HG03354 (cell line): ENCODE data around the gene PGAM1.
"Not testable (repeated sequence)": the region's sequence is repeated elsewhere in the genome, so short reads cannot be mapped to it uniquely, and the experiment has no call there.

Experiments
- ATAC-seq: cut with Tn5 transposase; IDR thresholded peaks from one replicate; pipeline ENCODE4 v1.9.1; 2021; ENCODE audit warnings: mild to moderate bottlenecking; ENCODE audit not compliant: unreplicated experiment, poor library complexity, severe bottlenecking

Gene PGAM1

GRCh38 chr10:97454330-97455036, 28.5 kb downstream of the PGAM1 start:
- ATAC-seq: no peak

GRCh38 chr10:97456034-97456685, 30.2 kb downstream of the PGAM1 start:
- no peak for ATAC-seq

GRCh38 chr10:97456686-97457065, 30.7 kb downstream of the PGAM1 start:
- no peak for ATAC-seq

GRCh38 chr10:97459111-97459510, 33.1 kb downstream of the PGAM1 start:
- ATAC-seq: no peak

GRCh38 chr10:97459933-97460332, 33.9 kb downstream of the PGAM1 start:
- ATAC-seq: no peak

GRCh38 chr10:97462309-97462708, 36.3 kb downstream of the PGAM1 start:
- no peak for ATAC-seq

- ATAC-seq: no peak
These were observed 37.6 kb downstream of the PGAM1 start for GRCh38 chr10:97463363-97464132.

- no peak for ATAC-seq
These were observed 38.2 kb downstream of the PGAM1 start for GRCh38 chr10:97464226-97464625.

GRCh38 chr10:97465982-97466381, 40.0 kb downstream of the PGAM1 start:
- no peak for ATAC-seq

- no peak for ATAC-seq
These were observed 40.8 kb downstream of the PGAM1 start for GRCh38 chr10:97466755-97467154.

GRCh38 chr10:97468162-97468561, 42.2 kb downstream of the PGAM1 start:
- no peak for ATAC-seq

- ATAC-seq: not testable (repeated sequence)
These were observed 42.8 kb downstream of the PGAM1 start for GRCh38 chr10:97468781-97469180.

GRCh38 chr10:97474918-97475317, 48.9 kb downstream of the PGAM1 start:
- no peak for ATAC-seq

- no peak for ATAC-seq
These were observed 50.1 kb downstream of the PGAM1 start for GRCh38 chr10:97475936-97476594.

- not testable (repeated sequence) for ATAC-seq
These were observed 53.4 kb downstream of the PGAM1 start for GRCh38 chr10:97479410-97479809.

GRCh38 chr10:97479939-97480338, 53.9 kb downstream of the PGAM1 start:
- no peak for ATAC-seq

GRCh38 chr10:97481071-97481470, 55.1 kb downstream of the PGAM1 start:
- ATAC-seq: no peak

- ATAC-seq: no peak
These were observed 56.4 kb downstream of the PGAM1 start for GRCh38 chr10:97482381-97482780.
